Measurements from ENCODE around the gene OR10T2.
"Not testable (repeated sequence)": the region's sequence is repeated elsewhere in the genome, so short reads cannot be mapped to it uniquely, and the experiment has no call there.

The OR10T2 gene

GRCh38 chr1:158355773-158356285, 43.4 kb downstream of the OR10T2 start:
- DNase-seq = no peak

GRCh38 chr1:158354255-158354654, 45.0 kb downstream of the OR10T2 start:
- no peak for DNase-seq

- DNase-seq = no peak
Measured at GRCh38 chr1:158353303-158354075, 45.8 kb downstream of the OR10T2 start, which contains the start of gene CD1E. TSS of gene CD1E (plus strand) at chr1:158353894. CDS start at chr1:158353989, 95 bp downstream.

- not testable (repeated sequence) for DNase-seq
Measured at GRCh38 chr1:158348946-158349345, 50.3 kb downstream of the OR10T2 start.

All from CD4-positive, alpha-beta T cell treated with Interleukin-12 subunit alpha and Interleukin-12 subunit beta, for 1 hour (primary cell).